Cardiac muscle cell (in vitro differentiated cells and primary cell): ENCODE measurements around the gene HCFC2. TPM values are rescaled to one million over a fixed set of nuclear protein-coding genes. Genes with fewer than 3 reads are reported as not detected.
"Not testable (repeated sequence)": the region's sequence is repeated elsewhere in the genome, so short reads cannot be mapped to it uniquely, and the experiment has no call there.

ENCODE experiments used
- DNase-seq, 2 donors: peaks; one replicate each; pipeline versions ENCODE4 v3.0.0 to v3.0.0-alpha.2; 2010 to 2017; ENCODE audit warnings: low read depth in 1 of 2, low spot score in 1 of 2
- H3K27ac ChIP-seq: fragments of 200-600 bp; sonication (generic); 2 replicates; pipeline ENCODE4 v1.5.1; 2016
- H3K27me3 ChIP-seq: fragments of 200-600 bp; sonication (generic); 2 replicates; pipeline ENCODE4 v1.6.0; 2016; ENCODE audit warnings: control low read depth
- H3K36me3 ChIP-seq: fragments of 200-600 bp; sonication (generic); 2 replicates; pipeline ENCODE4 v1.5.1; 2016; ENCODE audit warnings: control low read depth
- H3K4me1 ChIP-seq: fragments of 200-600 bp; sonication (generic); 2 replicates; pipeline ENCODE4 v1.8.1; 2017; ENCODE audit warnings: low read depth, mild to moderate bottlenecking, mixed run types
- H3K4me3 ChIP-seq: fragments of 200-600 bp; sonication (generic); 2 replicates; pipeline ENCODE4 v1.5.1; 2016; ENCODE audit warnings: mild to moderate bottlenecking
- H3K9me3 ChIP-seq: fragments of 200-600 bp; sonication (generic); 2 replicates; pipeline ENCODE4 v1.5.1; 2017; ENCODE audit warnings: low read depth, mild to moderate bottlenecking, control low read depth
- CTCF ChIP-seq: IDR thresholded peaks from 2 replicates; pipeline ENCODE4 v1.5.1; 2012; ENCODE audit warnings: low read depth, mild to moderate bottlenecking, low read length
- polyA plus RNA-seq: library from polyadenylated mRNA; unstranded; fragments of >200 nt; fragmentation: Nextera tagmentation; extraction: Ambion mirVana; gene quantifications from 2 replicates; pipeline ENCODE4 v1.2.1, GENCODE V29; 2016
- total RNA-seq: library from RNA; depleted of rRNA; stranded (reverse); fragments of >200 nt; gene quantifications from 2 replicates; pipeline ENCODE4 v1.2.3, GENCODE V29; 2016

Gene HCFC2
- total and polyA plus RNA-seq, 2 experiments from 2014 or later, result 9.3 to 14.7 TPM

GRCh38 chr12:104026841-104027599 is 37.3 kb upstream of the HCFC2 start:
- Histone ChIP-seq H3K27ac (no peak overlapping the region), H3K36me3 (no peaks in the 10 kb centered on the region), H3K4me3 (no peak overlapping the region), H3K27me3 (no peaks in the 10 kb centered on the region), H3K9me3 (no peaks in the 10 kb centered on the region), H3K4me1 (no peaks in the 10 kb centered on the region)
- no peak for DNase-seq
- no peak for TF ChIP-seq CTCF

GRCh38 chr12:104030596-104030995 is 33.7 kb upstream of the HCFC2 start:
- not testable (repeated sequence) for H3K27me3 ChIP-seq, H3K4me3 ChIP-seq, H3K9me3 ChIP-seq, H3K27ac ChIP-seq, H3K4me1 ChIP-seq, H3K36me3 ChIP-seq, DNase-seq

GRCh38 chr12:104036143-104036542 is 28.2 kb upstream of the HCFC2 start:
- not testable (repeated sequence) for H3K4me3 ChIP-seq, DNase-seq, H3K27me3 ChIP-seq, H3K4me1 ChIP-seq, H3K27ac ChIP-seq, H3K36me3 ChIP-seq, H3K9me3 ChIP-seq

GRCh38 chr12:104039769-104040168 is 24.6 kb upstream of the HCFC2 start:
- H3K4me3 ChIP-seq, result not testable (repeated sequence)

GRCh38 chr12:104042580-104042979 is 21.8 kb upstream of the HCFC2 start:
- Histone ChIP-seq H3K27me3 (no peaks in the 10 kb centered on the region), H3K36me3 (no peaks in the 10 kb centered on the region), H3K4me1 (no peaks in the 10 kb centered on the region), H3K9me3 (no peaks in the 10 kb centered on the region), H3K27ac (no peak overlapping the region), H3K4me3 (no peak overlapping the region)
- no peak for DNase-seq
- TF ChIP-seq CTCF, result no peak

More at GRCh38 chr12:104039769-104040168, 24.6 kb upstream of the HCFC2 start:
- H3K27me3 ChIP-seq, H3K27ac ChIP-seq, H3K4me1 ChIP-seq, H3K9me3 ChIP-seq, DNase-seq, H3K36me3 ChIP-seq: not testable (repeated sequence)

- no peak overlapping the region for H3K4me3 ChIP-seq
- no peak for TF ChIP-seq CTCF
- H3K4me1 ChIP-seq, result no peaks in the 10 kb centered on the region
- H3K27me3 ChIP-seq, result no peaks in the 10 kb centered on the region
- no peak for DNase-seq
- no peaks in the 10 kb centered on the region for H3K9me3 ChIP-seq
- no peaks in the 10 kb centered on the region for H3K36me3 ChIP-seq
- no peak overlapping the region for H3K27ac ChIP-seq
Observed at GRCh38 chr12:104044158-104044557, 20.2 kb upstream of the HCFC2 start.

- no peaks in the 10 kb centered on the region for H3K9me3 ChIP-seq
- no peaks in the 10 kb centered on the region for H3K36me3 ChIP-seq
- no peaks in the 10 kb centered on the region for H3K27me3 ChIP-seq
- DNase-seq, result peak in 1 of 2 donors; percentile 17
- no peak overlapping the region for H3K4me3 ChIP-seq
- H3K4me1 ChIP-seq, result no peaks in the 10 kb centered on the region
- no peak overlapping the region for H3K27ac ChIP-seq
- TF ChIP-seq CTCF, result no peak
Observed at GRCh38 chr12:104046306-104046705, 18.0 kb upstream of the HCFC2 start.
